Breast epithelium (tissue), 4 donors: ENCODE measurements around the gene EDEM1. TPM values are rescaled to one million over a fixed set of nuclear protein-coding genes. Genes with fewer than 3 reads are reported as not detected.

Experiments used
- DNase-seq, 2 donors: peaks; one replicate each; pipeline ENCODE4 v3.0.0-alpha.2; 2019; ENCODE audit warnings: low spot score in 2 of 2
- H3K27ac ChIP-seq, 2 donors: fragments of 200-600 bp; sonication (generic) in 1 of 2; one replicate each; pipeline ENCODE4 v1.5.1; 2016 to 2019; ENCODE audit warnings: mild to moderate bottlenecking in 1 of 2
- H3K27me3 ChIP-seq, 2 donors: fragments of 200-600 bp; sonication (generic) in 1 of 2; one replicate each; pipeline versions ENCODE4 v1.5.1 to v1.6.0; 2017 to 2019; ENCODE audit warnings: control low read depth in 1 of 2, mild to moderate bottlenecking in 1 of 2
- H3K36me3 ChIP-seq: fragments of 200-600 bp; one replicate; pipeline ENCODE4 v1.5.1; 2019
- H3K4me1 ChIP-seq, 2 donors: fragments of 200-600 bp; sonication (generic); one replicate each; pipeline ENCODE4 v1.5.1; 2016 to 2019; ENCODE audit warnings: control low read depth in 1 of 2
- H3K4me3 ChIP-seq, 3 donors: fragments of 200-600 bp; sonication (generic); 1 replicate in 2 of 3; 2 replicates in 1 of 3; pipeline ENCODE4 v1.5.1; 2016 to 2019; ENCODE audit warnings: mild to moderate bottlenecking in 3 of 3, moderate library complexity in 2 of 3
- H3K9me3 ChIP-seq, 2 donors: fragments of 200-600 bp; sonication (generic) in 1 of 2; one replicate each; pipeline ENCODE4 v1.5.1; 2016 to 2019; ENCODE audit warnings: control low read depth in 1 of 2
- POLR2A ChIP-seq: fragments of 450-650 bp; IDR thresholded peaks from one replicate; pipeline ENCODE4 v1.6.1; 2016; ENCODE audit warnings: antibody characterized with exemption, mild to moderate bottlenecking, moderate library complexity
- POLR2AphosphoS5 ChIP-seq, 3 donors: sonication (generic); formaldehyde crosslinking; IDR thresholded peaks; one replicate each; pipeline ENCODE4 v1.6.1; 2017; ENCODE audit warnings: antibody characterized with exemption in 3 of 3
- intact Hi-C: fragments of 100-400 bp; cut with DNase I; formaldehyde crosslinking; loops from one replicate; pipeline ENCODE4 v1.15.1; 2023; ENCODE audit warnings: low total_unique reads
- total RNA-seq, 3 donors: library from RNA; depleted of rRNA; stranded (reverse); fragments of >200 nt; gene quantifications; one replicate each; pipeline ENCODE4 v1.1.0, GENCODE V29; 2016
- TF ChIP-seq, protein P1 (sequence below), 3 donors: fragments of 450-650 bp; IDR thresholded peaks; one replicate each; pipeline ENCODE4 v1.5.1; 2016 to 2017; ENCODE audit warnings: antibody characterized with exemption in 3 of 3, mild to moderate bottlenecking in 3 of 3, moderate library complexity in 3 of 3

The EDEM1 gene
- total RNA-seq, 3 donors from 2014 or later: 34.9 to 45.8 (median 42.6) TPM

DNA sequence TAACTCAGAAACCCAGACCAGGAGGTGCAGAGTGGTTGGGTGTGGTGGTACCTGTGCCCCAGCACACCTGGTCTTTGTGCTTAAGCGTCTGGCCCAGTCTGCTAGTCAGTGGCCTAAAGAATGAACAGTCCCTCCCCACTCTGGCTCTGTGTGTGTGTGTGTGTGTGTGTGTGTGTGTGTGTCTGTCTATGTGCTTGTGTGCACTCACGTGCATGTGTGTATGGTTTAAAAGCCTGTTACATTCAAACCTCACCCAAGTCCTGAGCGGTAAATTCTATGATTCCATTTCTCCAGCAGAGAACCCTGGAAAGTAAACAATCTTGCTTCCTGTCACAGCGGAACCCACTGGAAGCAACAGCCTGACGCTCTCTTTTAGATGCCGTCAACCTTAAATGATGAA lies 34.2 kb downstream of the EDEM1 start:
- H3K9me3 ChIP-seq: no peaks in the 10 kb centered on the region
- peaks cover 4% of the 10 kb centered on the region for H3K36me3 ChIP-seq
- intact Hi-C loops: no loop called here
- no peak overlapping the region for H3K4me3 ChIP-seq
- no peaks in the 10 kb centered on the region for H3K4me1 ChIP-seq
- TF ChIP-seq, protein P1, sequence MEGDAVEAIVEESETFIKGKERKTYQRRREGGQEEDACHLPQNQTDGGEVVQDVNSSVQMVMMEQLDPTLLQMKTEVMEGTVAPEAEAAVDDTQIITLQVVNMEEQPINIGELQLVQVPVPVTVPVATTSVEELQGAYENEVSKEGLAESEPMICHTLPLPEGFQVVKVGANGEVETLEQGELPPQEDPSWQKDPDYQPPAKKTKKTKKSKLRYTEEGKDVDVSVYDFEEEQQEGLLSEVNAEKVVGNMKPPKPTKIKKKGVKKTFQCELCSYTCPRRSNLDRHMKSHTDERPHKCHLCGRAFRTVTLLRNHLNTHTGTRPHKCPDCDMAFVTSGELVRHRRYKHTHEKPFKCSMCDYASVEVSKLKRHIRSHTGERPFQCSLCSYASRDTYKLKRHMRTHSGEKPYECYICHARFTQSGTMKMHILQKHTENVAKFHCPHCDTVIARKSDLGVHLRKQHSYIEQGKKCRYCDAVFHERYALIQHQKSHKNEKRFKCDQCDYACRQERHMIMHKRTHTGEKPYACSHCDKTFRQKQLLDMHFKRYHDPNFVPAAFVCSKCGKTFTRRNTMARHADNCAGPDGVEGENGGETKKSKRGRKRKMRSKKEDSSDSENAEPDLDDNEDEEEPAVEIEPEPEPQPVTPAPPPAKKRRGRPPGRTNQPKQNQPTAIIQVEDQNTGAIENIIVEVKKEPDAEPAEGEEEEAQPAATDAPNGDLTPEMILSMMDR (IDR thresholded peaks at IDR 0.05): no peak
- TF ChIP-seq POLR2A (no peak), POLR2AphosphoS5 (IDR thresholded peaks at IDR 0.05) (no peak)
- DNase-seq: no peak
- H3K27ac ChIP-seq: no peak overlapping the region
- no peaks in the 10 kb centered on the region for H3K27me3 ChIP-seq

DNA sequence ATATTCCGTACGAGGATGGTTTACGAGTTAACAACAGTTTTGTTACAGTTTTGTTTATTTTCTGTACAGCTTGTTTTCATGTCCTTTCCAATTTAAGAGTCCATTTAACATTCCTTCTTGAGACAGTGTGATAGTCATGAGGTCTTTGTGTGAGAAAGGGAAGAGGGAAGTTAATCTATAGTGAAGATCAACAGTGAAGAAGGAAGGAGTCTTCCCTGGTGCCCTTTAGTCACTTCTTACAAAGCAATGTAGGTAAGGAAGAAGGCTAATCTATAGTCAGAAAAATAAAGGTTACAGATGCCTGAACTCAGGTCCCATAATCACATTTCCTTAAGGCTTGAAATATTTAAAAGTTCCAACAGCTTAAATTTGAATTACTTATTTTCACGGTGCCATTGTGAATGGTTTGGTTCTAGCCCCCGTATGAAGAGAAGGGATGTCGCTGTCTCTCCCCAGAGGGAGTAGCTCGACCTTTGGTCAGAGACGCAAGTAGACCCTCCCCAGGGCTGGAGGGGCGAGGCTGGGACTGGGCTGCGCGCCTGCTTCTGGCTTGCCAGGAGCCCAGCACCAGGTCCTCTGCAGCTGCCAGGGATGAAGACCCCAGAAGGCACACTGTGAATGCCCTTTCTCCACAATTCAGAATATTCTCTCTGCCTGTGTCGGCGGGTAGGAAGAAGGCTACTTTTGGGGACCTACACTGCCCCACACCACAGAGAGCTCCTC lies 34.9 kb downstream of the EDEM1 start:
- no peak for DNase-seq
- TF ChIP-seq POLR2A (no peak), POLR2AphosphoS5 (IDR thresholded peaks at IDR 0.05) (no peak)
- Histone ChIP-seq H3K4me1 (no peaks in the 10 kb centered on the region), H3K9me3 (no peaks in the 10 kb centered on the region), H3K27ac (no peak overlapping the region), H3K27me3 (no peaks in the 10 kb centered on the region), H3K36me3 (peaks cover 4% of the 10 kb centered on the region), H3K4me3 (no peak overlapping the region)
- intact Hi-C loops: no loop called here

DNA sequence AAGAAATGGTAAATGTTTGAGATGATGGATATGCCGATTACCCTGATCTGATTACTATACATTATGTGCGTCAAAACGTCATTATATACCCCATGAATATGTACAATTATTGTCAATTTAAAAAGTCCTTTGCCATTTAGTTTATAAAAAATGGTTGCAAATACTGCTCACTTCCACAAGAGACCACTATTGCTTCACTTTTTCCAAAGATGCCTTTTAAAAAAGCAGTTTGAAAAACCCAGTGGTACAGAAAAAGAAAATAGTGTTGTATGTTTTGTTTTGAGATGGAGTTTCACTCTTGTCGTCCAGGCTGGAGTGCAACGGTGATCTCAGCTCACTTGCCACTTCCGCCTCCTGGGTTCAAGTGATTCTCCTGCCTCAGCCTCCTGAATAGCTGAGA lies 39.3 kb downstream of the EDEM1 start:
- no peak for DNase-seq
- H3K27me3 ChIP-seq: no peaks in the 10 kb centered on the region
- H3K27ac ChIP-seq: no peak overlapping the region
- no peak overlapping the region for H3K4me3 ChIP-seq
- H3K4me1 ChIP-seq: no peaks in the 10 kb centered on the region
- H3K9me3 ChIP-seq: no peaks in the 10 kb centered on the region
- no peaks in the 10 kb centered on the region for H3K36me3 ChIP-seq
- no peak for TF ChIP-seq POLR2A
- TF ChIP-seq, protein P1 (IDR thresholded peaks at IDR 0.05): peak in 2 of 3 donors; percentile 42 to 48
- intact Hi-C loops: loop anchor here (5.0 kb wide), 1 partner anchor 1031 kb away; no protein-coding TSS in a partner anchor

DNA sequence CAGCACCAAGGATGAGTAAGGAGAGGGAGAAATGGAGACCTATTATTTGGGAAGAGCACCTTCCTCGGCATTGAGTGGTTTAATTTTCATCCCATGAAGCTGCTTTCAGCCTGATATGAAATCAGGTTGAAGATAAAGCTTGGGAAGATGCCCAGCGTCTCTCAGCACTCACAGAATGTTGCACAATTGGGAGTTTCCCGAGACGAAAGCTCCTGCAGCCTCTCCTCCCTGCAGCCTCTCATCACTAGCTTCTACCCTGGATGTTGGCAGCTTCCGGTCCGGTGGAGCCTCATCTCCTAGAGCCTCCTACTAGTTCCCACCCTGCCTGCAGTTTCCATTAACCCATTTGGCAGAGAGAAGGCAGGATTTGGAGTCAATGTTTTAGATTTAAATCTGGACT lies 40.3 kb downstream of the EDEM1 start:
- no peak for DNase-seq
- Histone ChIP-seq H3K9me3 (no peaks in the 10 kb centered on the region), H3K36me3 (no peaks in the 10 kb centered on the region), H3K4me3 (no peak overlapping the region), H3K27me3 (no peaks in the 10 kb centered on the region), H3K27ac (no peak overlapping the region), H3K4me1 (no peaks in the 10 kb centered on the region)
- intact Hi-C loops: loop anchor here (5.0 kb wide), 1 partner anchor 1029 kb away; no protein-coding TSS in a partner anchor
- TF ChIP-seq POLR2AphosphoS5 (IDR thresholded peaks at IDR 0.05) (no peak), POLR2A (no peak)
- TF ChIP-seq, protein P1 (IDR thresholded peaks at IDR 0.05): no peak

DNA sequence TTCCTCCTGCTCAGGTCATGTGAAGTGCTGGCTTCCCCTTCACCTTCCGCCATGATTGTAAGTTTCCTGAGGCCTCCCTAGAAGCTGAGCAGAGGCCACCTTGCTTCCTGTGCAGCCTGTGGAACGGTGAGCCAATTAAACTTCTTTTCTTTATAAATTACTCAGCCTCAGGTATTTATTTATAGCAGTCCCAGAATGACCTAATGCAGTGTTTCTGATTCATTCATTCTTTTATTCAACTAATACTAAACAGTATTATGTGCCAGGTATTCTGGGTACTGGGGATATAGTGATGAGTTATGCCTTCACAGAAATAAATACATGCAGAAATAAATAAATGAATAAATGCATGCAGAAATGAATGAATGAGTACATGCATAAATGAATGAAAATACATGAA lies 41.9 kb downstream of the EDEM1 start:
- Histone ChIP-seq H3K27me3 (no peaks in the 10 kb centered on the region), H3K27ac (no peak overlapping the region), H3K4me1 (no peaks in the 10 kb centered on the region), H3K4me3 (no peak overlapping the region), H3K36me3 (no peaks in the 10 kb centered on the region), H3K9me3 (no peaks in the 10 kb centered on the region)
- TF ChIP-seq, protein P1 (IDR thresholded peaks at IDR 0.05): no peak
- TF ChIP-seq POLR2AphosphoS5 (IDR thresholded peaks at IDR 0.05) (no peak), POLR2A (no peak)
- no peak for DNase-seq
- intact Hi-C loops: loop anchor here (5.0 kb wide), 1 partner anchor 1028 kb away; no protein-coding TSS in a partner anchor
